SK-N-SH (cell line): ENCODE results near the gene RNF175. TPM values are rescaled to one million over a fixed set of nuclear protein-coding genes. Genes with fewer than 3 reads are reported as not detected.

Source experiments
- CTCF ChIA-PET: fragments of 300-600, 350-600 bp; formaldehyde crosslinking; extraction: SDS; loops from one replicate; lab custom pipeline; 2021; lab: Yijun Ruan, JAX
- POLR2A ChIA-PET: fragments of 350-600 bp; sonication (Branson Sonifier 250); formaldehyde crosslinking; extraction: SDS; loops from one replicate; lab custom pipeline; 2020; ENCODE audit warnings: antibody characterized with exemption, inconsistent platforms; lab: Yijun Ruan, JAX
- DNase-seq: peaks from one replicate; pipeline ENCODE4 v3.0.0; 2012
- H2AFZ ChIP-seq: fragments of 200-600 bp; sonication (generic); 2 replicates; pipeline ENCODE4 v1.8.1; 2016; ENCODE audit warnings: antibody characterized with exemption, mild to moderate bottlenecking, low read depth
- H3F3A ChIP-seq: fragments of 200-600 bp; sonication (generic); replicated peaks from 2 replicates; pipeline ENCODE3; 2016; ENCODE audit warnings: antibody characterized with exemption, mild to moderate bottlenecking; ENCODE audit not compliant: insufficient read depth
- H3K27ac ChIP-seq, 2 experiments: fragments of 200-500 bp in 1 of 2; fragments of 200-600 bp in 1 of 2; sonication (Bioruptor generic) in 1 of 2; sonication (generic), shearing (Covaris generic) in 1 of 2; 2 replicates each; pipeline versions ENCODE4 v1.5.1 to v1.6.1; 2014 to 2016; ENCODE audit warnings: low read depth in 2 of 2, inconsistent platforms in 1 of 2, low read length in 1 of 2, mild to moderate bottlenecking in 1 of 2, mixed read lengths in 1 of 2
- H3K27me3 ChIP-seq: fragments of 200-600 bp; sonication (generic), shearing (Covaris generic); 2 replicates; pipeline ENCODE4 v1.6.1; 2016; ENCODE audit warnings: mixed run types; ENCODE audit not compliant: insufficient read depth
- H3K36me3 ChIP-seq, 2 experiments: fragments of 200-500 bp in 1 of 2; fragments of 200-600 bp in 1 of 2; sonication (Bioruptor generic) in 1 of 2; sonication (generic) in 1 of 2; replicated peaks in 1 of 2; 2 replicates each; pipeline versions ENCODE3 to v1.5.1; 2014 to 2016; ENCODE audit warnings: low read length in 1 of 2, mild to moderate bottlenecking in 1 of 2; ENCODE audit not compliant: insufficient read depth in 2 of 2, control insufficient read depth in 1 of 2
- H3K4me1 ChIP-seq, 2 experiments: fragments of 200-500 bp in 1 of 2; fragments of 200-600 bp in 1 of 2; sonication (Bioruptor generic) in 1 of 2; sonication (generic), shearing (Covaris generic) in 1 of 2; 2 replicates each; pipeline versions ENCODE4 v1.5.1 to v1.6.1; 2014 to 2016; ENCODE audit warnings: low read depth in 1 of 2, low read length in 1 of 2, mixed run types in 1 of 2; ENCODE audit not compliant: insufficient read depth in 2 of 2, control insufficient read depth in 1 of 2
- H3K4me2 ChIP-seq: fragments of 200-600 bp; sonication (generic), shearing (Covaris generic); 2 replicates; pipeline ENCODE4 v1.6.1; 2017; ENCODE audit warnings: mixed run types
- H3K4me3 ChIP-seq, 2 experiments: fragments of 200-500 bp in 1 of 2; fragments of 200-600 bp in 1 of 2; sonication (Bioruptor generic) in 1 of 2; sonication (generic), shearing (Covaris generic) in 1 of 2; 2 replicates each; pipeline versions ENCODE4 v1.5.1 to v1.8.1; 2014 to 2016; ENCODE audit warnings: low read depth in 2 of 2, inconsistent platforms in 1 of 2, low read length in 1 of 2, mild to moderate bottlenecking in 1 of 2, mixed read lengths in 1 of 2, moderate library complexity in 1 of 2
- H3K79me2 ChIP-seq: fragments of 200-600 bp; sonication (generic); 2 replicates; pipeline ENCODE4 v1.8.1; 2017; ENCODE audit warnings: mild to moderate bottlenecking; ENCODE audit not compliant: insufficient read depth
- H3K9ac ChIP-seq: fragments of 200-600 bp; sonication (generic); 2 replicates; pipeline ENCODE4 v1.6.1; 2017; ENCODE audit warnings: mixed run types
- H3K9me2 ChIP-seq: fragments of 200-600 bp; sonication (generic); 2 replicates; pipeline ENCODE4 v1.6.1; 2017; ENCODE audit warnings: mixed run types
- H3K9me3 ChIP-seq: fragments of 200-600 bp; sonication (generic); 2 replicates; pipeline ENCODE4 v1.6.1; 2017; ENCODE audit warnings: mixed run types, mild to moderate bottlenecking, moderate library complexity
- H4K20me1 ChIP-seq: fragments of 200-600 bp; sonication (generic); 2 replicates; pipeline ENCODE4 v1.6.1; 2017; ENCODE audit warnings: mild to moderate bottlenecking, mixed run types; ENCODE audit not compliant: insufficient read depth
- EZH2phosphoT487 ChIP-seq: fragments of 200-600 bp; sonication (generic); IDR thresholded peaks from 2 replicates; pipeline ENCODE4 v1.6.1; 2017; ENCODE audit warnings: low read depth, mixed run types, mild to moderate bottlenecking, antibody characterized with exemption, moderate library complexity, borderline replicate concordance
- FOSL2 ChIP-seq: IDR thresholded peaks from 2 replicates; pipeline ENCODE4 v1.4.0; 2012; ENCODE audit warnings: low read depth, mild to moderate bottlenecking, moderate library complexity, borderline replicate concordance
- FOXJ3 ChIP-seq: sonication (generic); formaldehyde crosslinking; IDR thresholded peaks from 2 replicates; pipeline ENCODE4 v1.5.1; 2020; ENCODE audit warnings: mild to moderate bottlenecking, missing genetic modification reagents
- GABPA ChIP-seq: IDR thresholded peaks from 2 replicates; pipeline ENCODE4 v1.4.0; 2012; ENCODE audit warnings: low read depth, mild to moderate bottlenecking
- MXI1 ChIP-seq: IDR thresholded peaks from 2 replicates; pipeline ENCODE4 v1.6.1; 2012; ENCODE audit warnings: mild to moderate bottlenecking, low read depth, low read length, improper control_type of control experiment
- RCOR1 ChIP-seq: fragments of 150-350 bp; IDR thresholded peaks from 2 replicates; pipeline ENCODE4 v1.6.1; 2017; ENCODE audit warnings: antibody characterized with exemption, low read length
- RXRA ChIP-seq: IDR thresholded peaks from 2 replicates; pipeline ENCODE4 v1.4.0; 2012; ENCODE audit warnings: low read depth, mild to moderate bottlenecking, borderline replicate concordance
- TEAD4 ChIP-seq: IDR thresholded peaks from 2 replicates; pipeline ENCODE4 v1.4.0; 2012; ENCODE audit warnings: mild to moderate bottlenecking, borderline replicate concordance; ENCODE audit not compliant: insufficient read depth
- WGBS: methylation state at CpG from one replicate; pipeline ENCODE4 v1.1.6; 2017; ENCODE audit warnings: low lambda C conversion rate; 5-methylcytosine and 5-hydroxymethylcytosine counted together
- polyA plus RNA-seq, 3 experiments: library from polyadenylated mRNA; depleted of rRNA; stranded (reverse); fragments of >200 nt; gene quantifications; 2 replicates each; pipeline ENCODE4 v1.2.3, GENCODE V29; 2012
- TF ChIP-seq, protein P1 (sequence below): fragments of 150-350 bp; IDR thresholded peaks from 2 replicates; pipeline ENCODE4 v1.6.1; 2016; ENCODE audit warnings: mild to moderate bottlenecking, low read depth, low read length
- TF ChIP-seq, protein P2 (sequence below): fragments of 150-350 bp; IDR thresholded peaks from 2 replicates; pipeline ENCODE4 v1.6.1; 2017; ENCODE audit warnings: antibody characterized with exemption, low read length, low read depth, borderline replicate concordance
- TF ChIP-seq, protein P3 (sequence below): IDR thresholded peaks from 2 replicates; pipeline ENCODE4 v1.6.1; 2012; ENCODE audit warnings: mild to moderate bottlenecking, low read depth, low read length, moderate library complexity

RNF175 gene
- polyA plus RNA-seq, 1 of the 3 experiments (the other 2 are of a cell fraction) = 0.10 TPM

DNA sequence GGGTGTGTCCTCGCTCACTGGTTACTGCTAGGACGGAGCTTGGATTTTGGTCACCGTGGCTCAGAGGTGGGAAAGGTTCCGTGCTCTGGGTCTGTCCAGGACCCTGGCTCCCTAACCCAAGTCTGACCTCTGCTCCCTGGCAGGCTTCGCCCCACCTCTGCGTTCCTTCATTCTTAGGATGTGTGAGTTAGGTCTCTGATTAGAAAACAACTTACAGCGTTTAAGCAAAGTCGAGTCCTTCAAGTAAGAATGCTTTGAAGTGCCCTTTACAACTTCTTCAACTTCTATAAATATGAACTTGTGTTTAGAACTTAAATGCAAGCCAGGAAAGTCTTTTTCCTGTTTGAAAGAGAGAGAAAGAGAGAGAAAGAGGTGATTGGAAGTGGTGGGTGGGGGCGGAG lies 74.9 kb downstream of the RNF175 start:
- Histone ChIP-seq H3K4me3 (peak overlapping the region; percentile 46 to 55; a peak in 3 of 4 replicates), H3K4me2 (peak overlapping the region; percentile 77), H3K27me3 (peaks cover 31% of the 10 kb centered on the region), H2AFZ (no peak overlapping the region), H3K9me3 (peaks cover 5% of the 10 kb centered on the region; the same call in 1 of the 2 replicates), H3K9me2 (no peaks in the 10 kb centered on the region), H3K9ac (no peak overlapping the region), H4K20me1 (no peaks in the 10 kb centered on the region), H3K79me2 (no peaks in the 10 kb centered on the region), H3K27ac (no peak overlapping the region), H3F3A (no peaks in the 10 kb centered on the region), H3K4me1 (peaks cover 0 to 12% of the 10 kb centered on the region in 2 experiments; a peak in 1 of 4 replicates), H3K36me3 (no peaks in the 10 kb centered on the region)
- CTCF ChIA-PET = interaction anchor here (1.0 to 3.3 kb wide), 4 partner anchors 15 to 65 kb away, joined by 3 to 21 read pairs (median 4); no protein-coding TSS in a partner anchor
- 84% methylated on average over 8 of the region's 9 CpGs for WGBS
- POLR2A ChIA-PET = no interaction called here
- TF ChIP-seq FOSL2 (no peak), FOXJ3 (no peak), TEAD4 (no peak), RXRA (no peak), RCOR1 (no peak), GABPA (no peak), MXI1 (no peak), EZH2phosphoT487 (no peak)
- TF ChIP-seq, protein P1, sequence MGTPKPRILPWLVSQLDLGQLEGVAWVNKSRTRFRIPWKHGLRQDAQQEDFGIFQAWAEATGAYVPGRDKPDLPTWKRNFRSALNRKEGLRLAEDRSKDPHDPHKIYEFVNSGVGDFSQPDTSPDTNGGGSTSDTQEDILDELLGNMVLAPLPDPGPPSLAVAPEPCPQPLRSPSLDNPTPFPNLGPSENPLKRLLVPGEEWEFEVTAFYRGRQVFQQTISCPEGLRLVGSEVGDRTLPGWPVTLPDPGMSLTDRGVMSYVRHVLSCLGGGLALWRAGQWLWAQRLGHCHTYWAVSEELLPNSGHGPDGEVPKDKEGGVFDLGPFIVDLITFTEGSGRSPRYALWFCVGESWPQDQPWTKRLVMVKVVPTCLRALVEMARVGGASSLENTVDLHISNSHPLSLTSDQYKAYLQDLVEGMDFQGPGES = no peak
- TF ChIP-seq, protein P2, sequence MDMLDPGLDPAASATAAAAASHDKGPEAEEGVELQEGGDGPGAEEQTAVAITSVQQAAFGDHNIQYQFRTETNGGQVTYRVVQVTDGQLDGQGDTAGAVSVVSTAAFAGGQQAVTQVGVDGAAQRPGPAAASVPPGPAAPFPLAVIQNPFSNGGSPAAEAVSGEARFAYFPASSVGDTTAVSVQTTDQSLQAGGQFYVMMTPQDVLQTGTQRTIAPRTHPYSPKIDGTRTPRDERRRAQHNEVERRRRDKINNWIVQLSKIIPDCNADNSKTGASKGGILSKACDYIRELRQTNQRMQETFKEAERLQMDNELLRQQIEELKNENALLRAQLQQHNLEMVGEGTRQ = no peak
- TF ChIP-seq, protein P3, sequence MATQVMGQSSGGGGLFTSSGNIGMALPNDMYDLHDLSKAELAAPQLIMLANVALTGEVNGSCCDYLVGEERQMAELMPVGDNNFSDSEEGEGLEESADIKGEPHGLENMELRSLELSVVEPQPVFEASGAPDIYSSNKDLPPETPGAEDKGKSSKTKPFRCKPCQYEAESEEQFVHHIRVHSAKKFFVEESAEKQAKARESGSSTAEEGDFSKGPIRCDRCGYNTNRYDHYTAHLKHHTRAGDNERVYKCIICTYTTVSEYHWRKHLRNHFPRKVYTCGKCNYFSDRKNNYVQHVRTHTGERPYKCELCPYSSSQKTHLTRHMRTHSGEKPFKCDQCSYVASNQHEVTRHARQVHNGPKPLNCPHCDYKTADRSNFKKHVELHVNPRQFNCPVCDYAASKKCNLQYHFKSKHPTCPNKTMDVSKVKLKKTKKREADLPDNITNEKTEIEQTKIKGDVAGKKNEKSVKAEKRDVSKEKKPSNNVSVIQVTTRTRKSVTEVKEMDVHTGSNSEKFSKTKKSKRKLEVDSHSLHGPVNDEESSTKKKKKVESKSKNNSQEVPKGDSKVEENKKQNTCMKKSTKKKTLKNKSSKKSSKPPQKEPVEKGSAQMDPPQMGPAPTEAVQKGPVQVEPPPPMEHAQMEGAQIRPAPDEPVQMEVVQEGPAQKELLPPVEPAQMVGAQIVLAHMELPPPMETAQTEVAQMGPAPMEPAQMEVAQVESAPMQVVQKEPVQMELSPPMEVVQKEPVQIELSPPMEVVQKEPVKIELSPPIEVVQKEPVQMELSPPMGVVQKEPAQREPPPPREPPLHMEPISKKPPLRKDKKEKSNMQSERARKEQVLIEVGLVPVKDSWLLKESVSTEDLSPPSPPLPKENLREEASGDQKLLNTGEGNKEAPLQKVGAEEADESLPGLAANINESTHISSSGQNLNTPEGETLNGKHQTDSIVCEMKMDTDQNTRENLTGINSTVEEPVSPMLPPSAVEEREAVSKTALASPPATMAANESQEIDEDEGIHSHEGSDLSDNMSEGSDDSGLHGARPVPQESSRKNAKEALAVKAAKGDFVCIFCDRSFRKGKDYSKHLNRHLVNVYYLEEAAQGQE = no peak
- no peak for DNase-seq
